Caco-2 (cell line): ENCODE measurements around the gene TCF7L1. TPM values are rescaled to one million over a fixed set of nuclear protein-coding genes. Genes with fewer than 3 reads are reported as not detected.

Experiments
- BruUV-seq: library from RNA; stranded (reverse); fragments of 400-500 nt; replicated peaks from 2 replicates; lab custom pipeline; 2021; lab: Mats Ljungman, UMichigan
- CTCF ChIA-PET: fragments of 300-600 bp; sonication (Branson Sonifier 250); formaldehyde crosslinking; loops from one replicate; lab custom pipeline; 2022; ENCODE audit warnings: antibody characterized with exemption; lab: Charles Lee
- POLR2A ChIA-PET: fragments of 300-600 bp; sonication (Branson Sonifier 250); formaldehyde crosslinking; loops from one replicate; lab custom pipeline; 2022; ENCODE audit warnings: antibody characterized with exemption; lab: Charles Lee
- DNase-seq, 2 experiments: peaks; one replicate each; pipeline versions ENCODE4 v3.0.0 to v3.0.0-alpha.2; 2020 to 2022
- H3K27me3 ChIP-seq: replicated peaks from 2 replicates; pipeline ENCODE4 v1.6.0; 2011; ENCODE audit warnings: low read length; ENCODE audit not compliant: control insufficient read depth, insufficient read depth
- H3K36me3 ChIP-seq: 2 replicates; pipeline ENCODE4 v1.5.1; 2011; ENCODE audit warnings: low read length; ENCODE audit not compliant: control insufficient read depth, insufficient read depth
- H3K4me1 ChIP-seq: fragments of 250-450 bp; sonication (Bioruptor Pico); 2 replicates; pipeline ENCODE4 v1.5.1; 2020; ENCODE audit warnings: mild to moderate bottlenecking
- H3K4me3 ChIP-seq: 2 replicates; pipeline ENCODE4 v1.5.1; 2011; ENCODE audit warnings: low read depth, mild to moderate bottlenecking, control low read depth, low read length
- H3K9me3 ChIP-seq: fragments of 250-450 bp; sonication (Bioruptor Pico); 2 replicates; pipeline ENCODE4 v1.5.1; 2020; ENCODE audit warnings: mild to moderate bottlenecking, moderate library complexity
- H3K27ac Mint-ChIP-seq: one replicate; pipeline ENCODE4 v1.8.0; 2022; ENCODE audit warnings: mixed read lengths; ENCODE audit not compliant: unreplicated experiment
- H3K27me3 Mint-ChIP-seq: one replicate; pipeline ENCODE4 v1.8.0; 2022; ENCODE audit warnings: mixed read lengths; ENCODE audit not compliant: insufficient read depth, unreplicated experiment
- H3K36me3 Mint-ChIP-seq: one replicate; pipeline ENCODE4 v1.8.0; 2022; ENCODE audit warnings: mild to moderate bottlenecking, mixed read lengths; ENCODE audit not compliant: insufficient read depth, unreplicated experiment
- H3K4me1 Mint-ChIP-seq: one replicate; pipeline ENCODE4 v1.8.0; 2022; ENCODE audit warnings: low read depth, mixed read lengths; ENCODE audit not compliant: unreplicated experiment
- H3K4me3 Mint-ChIP-seq: one replicate; pipeline ENCODE4 v1.8.0; 2022; ENCODE audit warnings: mild to moderate bottlenecking, moderate library complexity, mixed read lengths; ENCODE audit not compliant: unreplicated experiment
- H3K9me3 Mint-ChIP-seq: one replicate; pipeline ENCODE4 v1.8.0; 2022; ENCODE audit warnings: mixed read lengths; ENCODE audit not compliant: unreplicated experiment
- intact Hi-C: fragments of 100-400 bp; cut with micrococcal nuclease; formaldehyde crosslinking; loops from one replicate; pipeline ENCODE4 v1.10.0; 2022; ENCODE audit not compliant: unreplicated experiment
- total RNA-seq: library from RNA; stranded (reverse); gene quantifications from 2 replicates; pipeline ENCODE4 v1.2.3, GENCODE V29; 2022
- TF ChIP-seq, protein P1 (sequence below), 2 experiments: fragments of 200-600 bp in 1 of 2; IDR thresholded peaks; 1 replicate in 1 of 2; 2 replicates in 1 of 2; pipeline versions ENCODE4 v1.5.1 to v1.8.0; 2011 to 2022; ENCODE audit warnings: antibody characterized with exemption in 1 of 2, control low read depth in 1 of 2, inconsistent platforms in 1 of 2, low read depth in 1 of 2, low read length in 1 of 2, mild to moderate bottlenecking in 1 of 2, moderate library complexity in 1 of 2; ENCODE audit not compliant: insufficient read depth in 1 of 2, severe bottlenecking in 1 of 2, unreplicated experiment in 1 of 2

The TCF7L1 gene
- total RNA-seq, 1 experiment from 2014 or later: 29.0 TPM

DNA sequence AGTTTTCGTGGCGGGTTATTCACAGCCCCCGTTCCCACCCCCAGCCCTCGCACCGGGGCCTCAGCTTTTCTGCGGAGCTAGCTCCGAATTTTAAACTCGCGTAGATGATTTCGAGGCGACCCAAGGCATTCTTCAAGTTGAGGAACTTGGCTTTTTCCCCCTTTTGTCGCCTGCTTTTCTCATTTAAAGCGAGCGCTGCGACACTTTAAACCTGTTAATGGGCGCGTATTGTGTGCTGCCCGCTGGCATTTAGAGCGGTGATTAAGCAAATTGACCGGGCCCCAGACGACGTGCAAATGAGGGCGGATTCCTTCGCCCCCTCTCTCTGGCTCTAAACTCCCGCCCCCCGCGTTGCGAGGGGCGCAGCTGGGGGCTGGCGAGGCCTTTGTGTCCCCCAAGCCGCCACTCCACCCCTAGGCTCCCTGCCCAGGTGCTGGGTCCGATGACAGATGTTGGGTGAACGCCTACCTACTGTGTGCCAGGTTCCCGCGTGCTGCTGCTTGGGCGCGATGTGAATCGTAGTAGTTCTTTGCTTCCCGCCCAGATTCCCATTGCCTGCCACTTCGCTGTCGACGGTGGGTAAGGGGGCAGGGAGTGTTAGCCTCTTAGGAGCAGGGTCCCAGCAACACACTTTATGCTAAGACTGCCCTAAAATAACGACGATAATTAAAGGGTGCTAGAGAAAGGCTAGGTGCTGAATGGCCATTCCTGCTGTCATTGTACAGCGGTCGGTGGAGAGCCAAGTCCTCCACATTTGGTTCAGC is 1.9 kb downstream of the TCF7L1 start:
- no peaks in the 10 kb centered on the region for H3K4me1 Mint-ChIP-seq
- ChIA-PET POLR2A (no interaction called here), CTCF (interaction anchor here (1.1 kb wide), 1 partner anchor 20 kb away, joined by 3 read pairs; no protein-coding TSS in a partner anchor)
- Histone ChIP-seq H3K27me3 (no peaks in the 10 kb centered on the region), H3K4me1 (peaks cover 21% of the 10 kb centered on the region), H3K4me3 (no peak overlapping the region), H3K9me3 (no peaks in the 10 kb centered on the region), H3K36me3 (no peaks in the 10 kb centered on the region)
- H3K4me3 Mint-ChIP-seq: peak overlapping the region; percentile 95
- intact Hi-C loops: no loop called here
- no peak for DNase-seq
- peaks cover 7% of the 10 kb centered on the region for H3K36me3 Mint-ChIP-seq
- H3K27ac Mint-ChIP-seq: no peak overlapping the region
- no TSS peak for BruUV-seq
- H3K27me3 Mint-ChIP-seq: no peaks in the 10 kb centered on the region
- no peaks in the 10 kb centered on the region for H3K9me3 Mint-ChIP-seq
- TF ChIP-seq, protein P1, sequence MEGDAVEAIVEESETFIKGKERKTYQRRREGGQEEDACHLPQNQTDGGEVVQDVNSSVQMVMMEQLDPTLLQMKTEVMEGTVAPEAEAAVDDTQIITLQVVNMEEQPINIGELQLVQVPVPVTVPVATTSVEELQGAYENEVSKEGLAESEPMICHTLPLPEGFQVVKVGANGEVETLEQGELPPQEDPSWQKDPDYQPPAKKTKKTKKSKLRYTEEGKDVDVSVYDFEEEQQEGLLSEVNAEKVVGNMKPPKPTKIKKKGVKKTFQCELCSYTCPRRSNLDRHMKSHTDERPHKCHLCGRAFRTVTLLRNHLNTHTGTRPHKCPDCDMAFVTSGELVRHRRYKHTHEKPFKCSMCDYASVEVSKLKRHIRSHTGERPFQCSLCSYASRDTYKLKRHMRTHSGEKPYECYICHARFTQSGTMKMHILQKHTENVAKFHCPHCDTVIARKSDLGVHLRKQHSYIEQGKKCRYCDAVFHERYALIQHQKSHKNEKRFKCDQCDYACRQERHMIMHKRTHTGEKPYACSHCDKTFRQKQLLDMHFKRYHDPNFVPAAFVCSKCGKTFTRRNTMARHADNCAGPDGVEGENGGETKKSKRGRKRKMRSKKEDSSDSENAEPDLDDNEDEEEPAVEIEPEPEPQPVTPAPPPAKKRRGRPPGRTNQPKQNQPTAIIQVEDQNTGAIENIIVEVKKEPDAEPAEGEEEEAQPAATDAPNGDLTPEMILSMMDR (IDR thresholded peaks at IDR 0.05; ENCODE audit: insufficient read depth in 1 of 2, low read depth in 1 of 2, low read length in 1 of 2, severe bottlenecking in 1 of 2, unreplicated experiment in 1 of 2): no peak

DNA sequence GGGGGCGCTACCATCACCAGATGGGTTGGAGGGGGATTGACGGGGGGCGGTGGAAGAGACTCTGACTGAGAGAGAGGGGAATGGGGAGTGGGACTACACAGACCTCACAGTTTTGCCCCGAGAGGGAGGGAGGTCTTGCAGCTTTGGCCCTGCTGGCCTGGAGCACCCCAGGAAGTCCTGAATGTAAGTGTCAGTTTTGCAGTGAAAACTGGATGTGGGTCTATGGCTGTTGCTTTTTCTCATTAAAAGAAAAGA is 2.4 kb downstream of the TCF7L1 start:
- Histone ChIP-seq H3K27me3 (no peaks in the 10 kb centered on the region), H3K4me3 (no peak overlapping the region), H3K36me3 (no peaks in the 10 kb centered on the region), H3K4me1 (peaks cover 16% of the 10 kb centered on the region), H3K9me3 (no peaks in the 10 kb centered on the region)
- H3K4me3 Mint-ChIP-seq: no peak overlapping the region
- intact Hi-C loops: no loop called here
- TF ChIP-seq, protein P1 (IDR thresholded peaks at IDR 0.05; ENCODE audit: insufficient read depth in 1 of 2, low read depth in 1 of 2, low read length in 1 of 2, severe bottlenecking in 1 of 2, unreplicated experiment in 1 of 2): no peak
- ChIA-PET POLR2A (no interaction called here), CTCF (interaction anchor here (1.1 kb wide), 1 partner anchor 19 kb away, joined by 3 read pairs; no protein-coding TSS in a partner anchor)
- BruUV-seq: no TSS peak
- no peaks in the 10 kb centered on the region for H3K27me3 Mint-ChIP-seq
- DNase-seq: no peak
- no peaks in the 10 kb centered on the region for H3K4me1 Mint-ChIP-seq
- H3K9me3 Mint-ChIP-seq: no peaks in the 10 kb centered on the region
- H3K36me3 Mint-ChIP-seq: peaks cover 7% of the 10 kb centered on the region
- no peak overlapping the region for H3K27ac Mint-ChIP-seq

DNA sequence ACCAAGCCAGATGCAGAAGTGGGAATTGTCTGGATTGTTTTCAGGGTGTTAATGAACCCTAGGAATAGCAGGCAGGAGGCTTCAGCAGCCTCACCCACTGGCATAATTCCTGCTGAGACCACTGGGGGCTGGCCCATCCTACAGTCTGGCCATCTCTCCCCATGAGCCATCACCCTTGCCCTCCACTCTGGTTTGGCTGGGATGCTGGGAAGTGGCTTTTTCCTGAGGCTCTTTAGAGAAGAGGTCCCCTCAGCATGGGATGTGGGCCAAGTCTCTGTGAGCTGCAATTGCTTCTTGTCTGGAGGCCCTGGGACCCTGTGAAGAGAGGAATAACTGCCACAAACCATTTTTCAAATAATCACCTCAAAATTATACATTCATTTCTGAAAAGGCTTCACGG is 4.0 kb downstream of the TCF7L1 start:
- Mint-ChIP-seq H3K27ac (no peak overlapping the region), H3K9me3 (no peaks in the 10 kb centered on the region), H3K4me3 (no peak overlapping the region), H3K4me1 (no peaks in the 10 kb centered on the region), H3K36me3 (peaks cover 7% of the 10 kb centered on the region), H3K27me3 (no peaks in the 10 kb centered on the region)
- H3K27me3 ChIP-seq: no peaks in the 10 kb centered on the region
- no peaks in the 10 kb centered on the region for H3K36me3 ChIP-seq
- H3K4me3 ChIP-seq: no peak overlapping the region
- ChIA-PET CTCF (no interaction called here), POLR2A (no interaction called here)
- TF ChIP-seq, protein P1 (IDR thresholded peaks at IDR 0.05; ENCODE audit: insufficient read depth in 1 of 2, low read depth in 1 of 2, low read length in 1 of 2, severe bottlenecking in 1 of 2, unreplicated experiment in 1 of 2): no peak
- intact Hi-C loops: no loop called here
- BruUV-seq: no TSS peak
- peaks cover 10% of the 10 kb centered on the region for H3K4me1 ChIP-seq
- no peaks in the 10 kb centered on the region for H3K9me3 ChIP-seq
- DNase-seq: no peak
